GM12878 (cell line): ENCODE data around the gene COL6A1. TPM values are rescaled to one million over a fixed set of nuclear protein-coding genes. Genes with fewer than 3 reads are reported as not detected.

Source experiments
- ATAC-seq: fragments of 200-7000 bp; cut with Tn5 transposase; 3 replicates; pipeline ENCODE4 v1.9.1; 2020; ENCODE audit warnings: mild to moderate bottlenecking, moderate library complexity
- BruUV-seq: library from RNA; stranded (reverse); fragments of 400-500 nt; replicated peaks from 2 replicates; lab custom pipeline; 2021; lab: Mats Ljungman, UMichigan
- CTCF ChIA-PET: fragments of 300-600 bp; sonication (Branson Sonifier 250); formaldehyde crosslinking; extraction: SDS; loops from one replicate; lab custom pipeline; 2021; ENCODE audit warnings: inconsistent platforms; lab: Yijun Ruan, JAX
- POLR2A ChIA-PET: fragments of 350-600 bp; formaldehyde crosslinking; extraction: SDS; loops from one replicate; lab custom pipeline; 2021; ENCODE audit warnings: inconsistent platforms; lab: Charles Lee
- RAD21 ChIA-PET: fragments of 300-600 bp; sonication (Branson Sonifier 250); formaldehyde crosslinking; loops from one replicate; lab custom pipeline; 2023; ENCODE audit warnings: antibody characterized with exemption; ENCODE audit not compliant: unreplicated experiment; lab: Charles Lee
- SMC1A ChIA-PET: fragments of 300-600 bp; sonication (Branson Sonifier 250); formaldehyde crosslinking; loops from one replicate; lab custom pipeline; 2023; ENCODE audit not compliant: unreplicated experiment, uncharacterized antibody; lab: Charles Lee
- DNase-seq: peaks from one replicate; pipeline ENCODE4 v3.0.0-alpha.2; 2011; ENCODE audit warnings: low read depth, low spot score
- FAIRE-seq: peaks from 3 replicates; lab custom pipeline; 2011; peaks lifted over from hg19 to GRCh38; lab: Jason Lieb, UNC
- H2AFZ ChIP-seq: 2 replicates; pipeline ENCODE4 v1.6.0; 2011; ENCODE audit warnings: low read depth, low read length, control low read depth; ENCODE audit not compliant: control insufficient read depth
- H3K27ac ChIP-seq: 2 replicates; pipeline ENCODE4 v1.5.1; 2011; ENCODE audit warnings: control low read depth; ENCODE audit not compliant: control insufficient read depth, insufficient read depth
- H3K27me3 ChIP-seq, 2 experiments: replicated peaks in 1 of 2; 2 replicates each; pipeline versions ENCODE4 v1.6.0 to v1.6.1; 2011; ENCODE audit warnings: low read length in 1 of 2; ENCODE audit not compliant: control insufficient read depth in 2 of 2, insufficient read depth in 2 of 2
- H3K36me3 ChIP-seq, 2 experiments: 2 replicates each; pipeline ENCODE4 v1.5.1; 2011; ENCODE audit warnings: low read length in 1 of 2; ENCODE audit not compliant: control insufficient read depth in 2 of 2, insufficient read depth in 2 of 2
- H3K4me1 ChIP-seq: 2 replicates; pipeline ENCODE4 v1.6.1; 2011; ENCODE audit warnings: mild to moderate bottlenecking, low read length, moderate library complexity, mixed read lengths; ENCODE audit not compliant: control insufficient read depth, insufficient read depth
- H3K4me2 ChIP-seq: 2 replicates; pipeline ENCODE4 v1.6.0; 2011; ENCODE audit warnings: control low read depth; ENCODE audit not compliant: control insufficient read depth, insufficient read depth
- H3K4me3 ChIP-seq: fragments of 200-600 bp; sonication (generic); 2 replicates; pipeline ENCODE4 v1.5.1; 2016
- H3K79me2 ChIP-seq: 2 replicates; pipeline ENCODE4 v1.6.0; 2011; ENCODE audit warnings: low read length; ENCODE audit not compliant: control insufficient read depth, insufficient read depth
- H3K9ac ChIP-seq: 2 replicates; pipeline ENCODE4 v1.8.0; 2011; ENCODE audit warnings: low read length, control low read depth, mixed read lengths; ENCODE audit not compliant: control insufficient read depth, insufficient read depth
- H3K9me3 ChIP-seq: replicated peaks from 3 replicates; pipeline ENCODE4 v1.5.1; 2011; ENCODE audit warnings: mild to moderate bottlenecking, low read length; ENCODE audit not compliant: control insufficient read depth, insufficient read depth
- H4K20me1 ChIP-seq: 2 replicates; pipeline ENCODE4 v1.6.0; 2011; ENCODE audit not compliant: control insufficient read depth, insufficient read depth
- ASH2L ChIP-seq: fragments of 300-600, 200-600 bp; sonication (generic); IDR thresholded peaks from 2 replicates; pipeline ENCODE4 v1.6.1; 2017; ENCODE audit warnings: low read depth, mild to moderate bottlenecking, borderline replicate concordance
- ATF7 ChIP-seq: fragments of 450-650 bp; IDR thresholded peaks from 2 replicates; pipeline ENCODE4 v1.6.1; 2016; ENCODE audit warnings: low read depth, mild to moderate bottlenecking
- BHLHE40 ChIP-seq, 2 experiments: fragments of 450-650 bp in 1 of 2; IDR thresholded peaks; 2 replicates each; pipeline ENCODE4 v1.6.1; 2011 to 2017; ENCODE audit warnings: low read depth in 2 of 2, borderline replicate concordance in 1 of 2, improper control_type of control experiment in 1 of 2, low read length in 1 of 2, mild to moderate bottlenecking in 1 of 2
- CREB1 ChIP-seq: IDR thresholded peaks from 2 replicates; pipeline ENCODE4 v1.6.1; 2012; ENCODE audit warnings: low read depth, mild to moderate bottlenecking, inconsistent platforms
- CREM ChIP-seq: IDR thresholded peaks from 2 replicates; pipeline ENCODE4 v1.6.1; 2014; ENCODE audit warnings: antibody characterized with exemption, low read depth
- JUNB ChIP-seq: IDR thresholded peaks from 2 replicates; pipeline ENCODE4 v1.6.1; 2016; ENCODE audit warnings: antibody characterized with exemption, mild to moderate bottlenecking
- PKNOX1 ChIP-seq: fragments of 450-650 bp; IDR thresholded peaks from 2 replicates; pipeline ENCODE4 v1.6.1; 2016; ENCODE audit warnings: mild to moderate bottlenecking
- SP1 ChIP-seq: IDR thresholded peaks from one replicate; pipeline ENCODE4 v1.6.1; 2011; ENCODE audit warnings: low read depth, low read length
- WGBS: methylation state at CpG from one replicate; pipeline ENCODE4 v1.1.6; 2016; ENCODE audit warnings: low lambda C conversion rate; ENCODE audit not compliant: insufficient replicate concordance, insufficient coverage; ENCODE audit errors: missing lambda C conversion rate; 5-methylcytosine and 5-hydroxymethylcytosine counted together
- in situ Hi-C: fragments of 300-500 bp; cut with MboI; formaldehyde crosslinking; loops from 9 replicates; pipeline ENCODE4 v1.14.3; 2018; ENCODE audit warnings: mixed read lengths
- intact Hi-C: fragments of 100-400 bp; cut with micrococcal nuclease; formaldehyde crosslinking; loops from one replicate; pipeline ENCODE4 v1.14.2; 2022; ENCODE audit not compliant: unreplicated experiment
- polyA plus RNA-seq, 11 experiments: library from polyadenylated mRNA; depleted of rRNA in 4 of 11; unstranded in 6 of 11; stranded (reverse) in 5 of 11; fragments of >200 nt; fragmentation: Nextera tagmentation in 4 of 11; fragmentation: Illumina TruSeq in 1 of 11; extraction: Ambion mirVana in 4 of 11; extraction: Trizol in 1 of 11; gene quantifications; 1 replicate in 1 of 11; 2 replicates in 10 of 11; pipeline versions ENCODE4 v1.2.1 to v1.2.3, GENCODE V29; 2011 to 2016; ENCODE audit warnings: inconsistent platforms in 2 of 11, missing spikeins in 2 of 11, low read depth in 1 of 11
- total RNA-seq, 4 experiments: library from RNA; depleted of rRNA in 3 of 4; stranded (reverse); fragments of >200 nt in 3 of 4; fragmentation: Illumina TruSeq in 1 of 4; extraction: Trizol in 1 of 4; gene quantifications; 2 replicates each; pipeline versions ENCODE4 v1.2.1 to v1.2.3, GENCODE V29; 2013 to 2021
- TF ChIP-seq, protein P1 (sequence below): fragments of 150-350 bp; IDR thresholded peaks from 2 replicates; pipeline ENCODE4 v1.6.1; 2016; ENCODE audit warnings: low read depth, low read length
- TF ChIP-seq, protein P2 (sequence below): IDR thresholded peaks from 2 replicates; pipeline ENCODE4 v1.6.1; 2012; ENCODE audit warnings: mild to moderate bottlenecking, low read depth, low read length
- TF ChIP-seq, protein P3 (sequence below): fragments of 450-650 bp; IDR thresholded peaks from 2 replicates; pipeline ENCODE4 v1.6.1; 2017; ENCODE audit warnings: mild to moderate bottlenecking, moderate library complexity

Gene COL6A1
- total and polyA plus RNA-seq, 10 of the 15 experiments (the other 5 are each of a cell fraction or from before 2014, with no cell fraction given) = 0.12 to 1.3 (median 0.20) TPM; not detected in 7

GRCh38 chr21:46001821-46002681, 20.5 kb downstream of the COL6A1 start:
- Histone ChIP-seq H3K9ac (no peak overlapping the region), H4K20me1 (no peaks in the 10 kb centered on the region), H3K27me3 (no peaks in the 10 kb centered on the region), H2AFZ (no peak overlapping the region), H3K79me2 (no peaks in the 10 kb centered on the region), H3K4me2 (no peak overlapping the region), H3K27ac (no peak overlapping the region), H3K36me3 (no peaks in the 10 kb centered on the region), H3K9me3 (no peaks in the 10 kb centered on the region; the same call in 2 of the 3 replicates), H3K4me1 (no peaks in the 10 kb centered on the region), H3K4me3 (no peak overlapping the region)
- no TSS peak for BruUV-seq
- in situ Hi-C loops = no loop called here
- FAIRE-seq (no peak), ATAC-seq (no peak), DNase-seq (no peak)
- CTCF ChIA-PET = no interaction called here
- intact Hi-C loops = no loop called here
- POLR2A ChIA-PET = no interaction called here
- RAD21 ChIA-PET = no interaction called here
- SMC1A ChIA-PET = no interaction called here
- 68% methylated on average over 42 of the region's 51 CpGs for WGBS
- TF ChIP-seq BHLHE40 (IDR thresholded peaks at IDR 0.05; ENCODE audit: borderline replicate concordance in 1 of 2, low read depth in 2 of 2, low read length in 1 of 2) = no peak
- no peak for TF ChIP-seq ASH2L
- TF ChIP-seq, protein P1, sequence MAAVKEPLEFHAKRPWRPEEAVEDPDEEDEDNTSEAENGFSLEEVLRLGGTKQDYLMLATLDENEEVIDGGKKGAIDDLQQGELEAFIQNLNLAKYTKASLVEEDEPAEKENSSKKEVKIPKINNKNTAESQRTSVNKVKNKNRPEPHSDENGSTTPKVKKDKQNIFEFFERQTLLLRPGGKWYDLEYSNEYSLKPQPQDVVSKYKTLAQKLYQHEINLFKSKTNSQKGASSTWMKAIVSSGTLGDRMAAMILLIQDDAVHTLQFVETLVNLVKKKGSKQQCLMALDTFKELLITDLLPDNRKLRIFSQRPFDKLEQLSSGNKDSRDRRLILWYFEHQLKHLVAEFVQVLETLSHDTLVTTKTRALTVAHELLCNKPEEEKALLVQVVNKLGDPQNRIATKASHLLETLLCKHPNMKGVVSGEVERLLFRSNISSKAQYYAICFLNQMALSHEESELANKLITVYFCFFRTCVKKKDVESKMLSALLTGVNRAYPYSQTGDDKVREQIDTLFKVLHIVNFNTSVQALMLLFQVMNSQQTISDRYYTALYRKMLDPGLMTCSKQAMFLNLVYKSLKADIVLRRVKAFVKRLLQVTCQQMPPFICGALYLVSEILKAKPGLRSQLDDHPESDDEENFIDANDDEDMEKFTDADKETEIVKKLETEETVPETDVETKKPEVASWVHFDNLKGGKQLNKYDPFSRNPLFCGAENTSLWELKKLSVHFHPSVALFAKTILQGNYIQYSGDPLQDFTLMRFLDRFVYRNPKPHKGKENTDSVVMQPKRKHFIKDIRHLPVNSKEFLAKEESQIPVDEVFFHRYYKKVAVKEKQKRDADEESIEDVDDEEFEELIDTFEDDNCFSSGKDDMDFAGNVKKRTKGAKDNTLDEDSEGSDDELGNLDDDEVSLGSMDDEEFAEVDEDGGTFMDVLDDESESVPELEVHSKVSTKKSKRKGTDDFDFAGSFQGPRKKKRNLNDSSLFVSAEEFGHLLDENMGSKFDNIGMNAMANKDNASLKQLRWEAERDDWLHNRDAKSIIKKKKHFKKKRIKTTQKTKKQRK = no peak
- TF ChIP-seq, protein P2, sequence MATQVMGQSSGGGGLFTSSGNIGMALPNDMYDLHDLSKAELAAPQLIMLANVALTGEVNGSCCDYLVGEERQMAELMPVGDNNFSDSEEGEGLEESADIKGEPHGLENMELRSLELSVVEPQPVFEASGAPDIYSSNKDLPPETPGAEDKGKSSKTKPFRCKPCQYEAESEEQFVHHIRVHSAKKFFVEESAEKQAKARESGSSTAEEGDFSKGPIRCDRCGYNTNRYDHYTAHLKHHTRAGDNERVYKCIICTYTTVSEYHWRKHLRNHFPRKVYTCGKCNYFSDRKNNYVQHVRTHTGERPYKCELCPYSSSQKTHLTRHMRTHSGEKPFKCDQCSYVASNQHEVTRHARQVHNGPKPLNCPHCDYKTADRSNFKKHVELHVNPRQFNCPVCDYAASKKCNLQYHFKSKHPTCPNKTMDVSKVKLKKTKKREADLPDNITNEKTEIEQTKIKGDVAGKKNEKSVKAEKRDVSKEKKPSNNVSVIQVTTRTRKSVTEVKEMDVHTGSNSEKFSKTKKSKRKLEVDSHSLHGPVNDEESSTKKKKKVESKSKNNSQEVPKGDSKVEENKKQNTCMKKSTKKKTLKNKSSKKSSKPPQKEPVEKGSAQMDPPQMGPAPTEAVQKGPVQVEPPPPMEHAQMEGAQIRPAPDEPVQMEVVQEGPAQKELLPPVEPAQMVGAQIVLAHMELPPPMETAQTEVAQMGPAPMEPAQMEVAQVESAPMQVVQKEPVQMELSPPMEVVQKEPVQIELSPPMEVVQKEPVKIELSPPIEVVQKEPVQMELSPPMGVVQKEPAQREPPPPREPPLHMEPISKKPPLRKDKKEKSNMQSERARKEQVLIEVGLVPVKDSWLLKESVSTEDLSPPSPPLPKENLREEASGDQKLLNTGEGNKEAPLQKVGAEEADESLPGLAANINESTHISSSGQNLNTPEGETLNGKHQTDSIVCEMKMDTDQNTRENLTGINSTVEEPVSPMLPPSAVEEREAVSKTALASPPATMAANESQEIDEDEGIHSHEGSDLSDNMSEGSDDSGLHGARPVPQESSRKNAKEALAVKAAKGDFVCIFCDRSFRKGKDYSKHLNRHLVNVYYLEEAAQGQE = no peak
- TF ChIP-seq JUNB = no peak
- TF ChIP-seq, protein P3, sequence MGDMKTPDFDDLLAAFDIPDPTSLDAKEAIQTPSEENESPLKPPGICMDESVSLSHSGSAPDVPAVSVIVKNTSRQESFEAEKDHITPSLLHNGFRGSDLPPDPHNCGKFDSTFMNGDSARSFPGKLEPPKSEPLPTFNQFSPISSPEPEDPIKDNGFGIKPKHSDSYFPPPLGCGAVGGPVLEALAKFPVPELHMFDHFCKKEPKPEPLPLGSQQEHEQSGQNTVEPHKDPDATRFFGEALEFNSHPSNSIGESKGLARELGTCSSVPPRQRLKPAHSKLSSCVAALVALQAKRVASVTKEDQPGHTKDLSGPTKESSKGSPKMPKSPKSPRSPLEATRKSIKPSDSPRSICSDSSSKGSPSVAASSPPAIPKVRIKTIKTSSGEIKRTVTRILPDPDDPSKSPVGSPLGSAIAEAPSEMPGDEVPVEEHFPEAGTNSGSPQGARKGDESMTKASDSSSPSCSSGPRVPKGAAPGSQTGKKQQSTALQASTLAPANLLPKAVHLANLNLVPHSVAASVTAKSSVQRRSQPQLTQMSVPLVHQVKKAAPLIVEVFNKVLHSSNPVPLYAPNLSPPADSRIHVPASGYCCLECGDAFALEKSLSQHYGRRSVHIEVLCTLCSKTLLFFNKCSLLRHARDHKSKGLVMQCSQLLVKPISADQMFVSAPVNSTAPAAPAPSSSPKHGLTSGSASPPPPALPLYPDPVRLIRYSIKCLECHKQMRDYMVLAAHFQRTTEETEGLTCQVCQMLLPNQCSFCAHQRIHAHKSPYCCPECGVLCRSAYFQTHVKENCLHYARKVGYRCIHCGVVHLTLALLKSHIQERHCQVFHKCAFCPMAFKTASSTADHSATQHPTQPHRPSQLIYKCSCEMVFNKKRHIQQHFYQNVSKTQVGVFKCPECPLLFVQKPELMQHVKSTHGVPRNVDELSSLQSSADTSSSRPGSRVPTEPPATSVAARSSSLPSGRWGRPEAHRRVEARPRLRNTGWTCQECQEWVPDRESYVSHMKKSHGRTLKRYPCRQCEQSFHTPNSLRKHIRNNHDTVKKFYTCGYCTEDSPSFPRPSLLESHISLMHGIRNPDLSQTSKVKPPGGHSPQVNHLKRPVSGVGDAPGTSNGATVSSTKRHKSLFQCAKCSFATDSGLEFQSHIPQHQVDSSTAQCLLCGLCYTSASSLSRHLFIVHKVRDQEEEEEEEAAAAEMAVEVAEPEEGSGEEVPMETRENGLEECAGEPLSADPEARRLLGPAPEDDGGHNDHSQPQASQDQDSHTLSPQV = no peak
- TF ChIP-seq ATF7 = no peak
- TF ChIP-seq SP1 = no peak
- TF ChIP-seq PKNOX1 = no peak
- no peak for TF ChIP-seq CREM
- TF ChIP-seq CREB1 = no peak
